GM12878 (cell line): Measurements from ENCODE around the gene SPTLC2. TPM values are rescaled to one million over a fixed set of nuclear protein-coding genes. Genes with fewer than 3 reads are reported as not detected.

Experiments
- ASH2L ChIP-seq: fragments of 300-600, 200-600 bp; sonication (generic); IDR thresholded peaks from 2 replicates; pipeline ENCODE4 v1.6.1; 2017; ENCODE audit warnings: low read depth, mild to moderate bottlenecking, borderline replicate concordance
- ATF7 ChIP-seq: fragments of 450-650 bp; IDR thresholded peaks from 2 replicates; pipeline ENCODE4 v1.6.1; 2016; ENCODE audit warnings: low read depth, mild to moderate bottlenecking
- CREM ChIP-seq: IDR thresholded peaks from 2 replicates; pipeline ENCODE4 v1.6.1; 2014; ENCODE audit warnings: antibody characterized with exemption, low read depth
- DPF2 ChIP-seq: fragments of 450-650 bp; IDR thresholded peaks from 2 replicates; pipeline ENCODE4 v1.6.1; 2017; ENCODE audit warnings: mild to moderate bottlenecking
- EED ChIP-seq: sonication (generic); IDR thresholded peaks from 2 replicates; pipeline ENCODE4 v1.6.1; 2016; ENCODE audit warnings: antibody characterized with exemption, low read depth
- EP300 ChIP-seq, 2 experiments: fragments of 150-350 bp in 1 of 2; IDR thresholded peaks; 2 replicates each; pipeline ENCODE4 v1.6.1; 2011 to 2012; ENCODE audit warnings: low read depth in 2 of 2, low read length in 2 of 2, borderline replicate concordance in 1 of 2, improper control_type of control experiment in 1 of 2, inconsistent platforms in 1 of 2; ENCODE audit not compliant: control insufficient read depth in 1 of 2
- EZH2 ChIP-seq: IDR thresholded peaks from 2 replicates; pipeline ENCODE4 v1.6.1; 2012; ENCODE audit warnings: low read depth, mild to moderate bottlenecking, control low read depth, inconsistent platforms, low read length, borderline replicate concordance; ENCODE audit not compliant: control insufficient read depth
- GABPA ChIP-seq: IDR thresholded peaks from 2 replicates; pipeline ENCODE4 v1.6.1; 2014; ENCODE audit warnings: antibody characterized with exemption, low read depth, mild to moderate bottlenecking, inconsistent platforms
- GATAD2B ChIP-seq: fragments of 450-650 bp; conservative IDR thresholded peaks from 2 replicates; pipeline ENCODE4 v1.6.1; 2017; ENCODE audit warnings: low read depth, mild to moderate bottlenecking, moderate library complexity
- HDGF ChIP-seq: fragments of 450-650 bp; IDR thresholded peaks from 2 replicates; pipeline ENCODE4 v1.6.1; 2016; ENCODE audit warnings: antibody characterized with exemption
- KDM1A ChIP-seq: fragments of 200-600 bp; sonication (generic); IDR thresholded peaks from 2 replicates; pipeline ENCODE4 v1.6.1; 2016; ENCODE audit warnings: borderline replicate concordance
- NR2C1 ChIP-seq: fragments of 450-650 bp; IDR thresholded peaks from 2 replicates; pipeline ENCODE4 v1.6.1; 2017; ENCODE audit warnings: antibody characterized with exemption, mild to moderate bottlenecking, moderate library complexity
- NR2C2 ChIP-seq: IDR thresholded peaks from 2 replicates; pipeline ENCODE4 v1.6.1; 2011; ENCODE audit warnings: borderline replicate concordance, low read depth; ENCODE audit not compliant: control insufficient read depth, insufficient read length
- NR2F1 ChIP-seq: fragments of 450-650 bp; conservative IDR thresholded peaks from 2 replicates; pipeline ENCODE4 v1.6.1; 2017; ENCODE audit warnings: mild to moderate bottlenecking
- NRF1 ChIP-seq: conservative IDR thresholded peaks from 2 replicates; pipeline ENCODE4 v1.6.1; 2011; ENCODE audit warnings: mild to moderate bottlenecking, low read depth, low read length, improper control_type of control experiment
- PAX5 ChIP-seq: IDR thresholded peaks from 2 replicates; pipeline ENCODE4 v1.6.1; 2011; ENCODE audit warnings: low read depth, low read length, borderline replicate concordance
- POLR2AphosphoS5 ChIP-seq: IDR thresholded peaks from 2 replicates; pipeline ENCODE4 v1.6.1; 2011; ENCODE audit warnings: mild to moderate bottlenecking, low read length, inconsistent platforms
- RELA ChIP-seq: fragments of 450-650 bp; IDR thresholded peaks from 2 replicates; pipeline ENCODE4 v1.8.0; 2014; ENCODE audit warnings: borderline replicate concordance; ENCODE audit not compliant: partially characterized antibody
- SIN3A ChIP-seq: IDR thresholded peaks from 2 replicates; pipeline ENCODE4 v1.6.1; 2012; ENCODE audit warnings: low read depth, low read length, improper control_type of control experiment
- SRF ChIP-seq, 2 experiments: IDR thresholded peaks; 2 replicates each; pipeline ENCODE4 v1.6.1; 2011; ENCODE audit warnings: low read depth in 2 of 2, low read length in 2 of 2, mild to moderate bottlenecking in 1 of 2, moderate library complexity in 1 of 2
- TAF1 ChIP-seq: IDR thresholded peaks from 2 replicates; pipeline ENCODE4 v1.6.1; 2011; ENCODE audit warnings: mild to moderate bottlenecking, low read depth, low read length, borderline replicate concordance
- TCF7 ChIP-seq: IDR thresholded peaks from 2 replicates; pipeline ENCODE4 v1.6.1; 2014; ENCODE audit warnings: antibody characterized with exemption, borderline replicate concordance
- YY1 ChIP-seq: IDR thresholded peaks from 2 replicates; pipeline ENCODE4 v1.6.1; 2011; ENCODE audit warnings: low read depth, mild to moderate bottlenecking, low read length
- ZBED1 ChIP-seq: IDR thresholded peaks from 2 replicates; pipeline ENCODE4 v1.6.1; 2016; ENCODE audit warnings: borderline replicate concordance
- ZSCAN29 ChIP-seq: fragments of 450-650 bp; IDR thresholded peaks from 2 replicates; pipeline ENCODE4 v1.6.1; 2017; ENCODE audit warnings: mild to moderate bottlenecking, moderate library complexity
- polyA plus RNA-seq, 11 experiments: library from polyadenylated mRNA; depleted of rRNA in 4 of 11; unstranded in 6 of 11; stranded (reverse) in 5 of 11; fragments of >200 nt; fragmentation: Nextera tagmentation in 4 of 11; fragmentation: Illumina TruSeq in 1 of 11; extraction: Ambion mirVana in 4 of 11; extraction: Trizol in 1 of 11; gene quantifications; 1 replicate in 1 of 11; 2 replicates in 10 of 11; pipeline versions ENCODE4 v1.2.1 to v1.2.3, GENCODE V29; 2011 to 2016; ENCODE audit warnings: inconsistent platforms in 2 of 11, missing spikeins in 2 of 11, low read depth in 1 of 11
- total RNA-seq, 4 experiments: library from RNA; depleted of rRNA in 3 of 4; stranded (reverse); fragments of >200 nt in 3 of 4; fragmentation: Illumina TruSeq in 1 of 4; extraction: Trizol in 1 of 4; gene quantifications; 2 replicates each; pipeline versions ENCODE4 v1.2.1 to v1.2.3, GENCODE V29; 2013 to 2021
- TF ChIP-seq, protein P1 (sequence below): fragments of 450-650 bp; IDR thresholded peaks from 2 replicates; pipeline ENCODE4 v1.6.1; 2014; ENCODE audit warnings: mild to moderate bottlenecking
- TF ChIP-seq, protein P2 (sequence below): fragments of 450-650 bp; IDR thresholded peaks from 2 replicates; pipeline ENCODE4 v1.6.1; 2016; ENCODE audit warnings: mild to moderate bottlenecking
- TF ChIP-seq, protein P3 (sequence below): fragments of 450-650 bp; IDR thresholded peaks from 2 replicates; pipeline ENCODE4 v1.6.1; 2016; ENCODE audit warnings: mild to moderate bottlenecking

SPTLC2 gene
- total and polyA plus RNA-seq, 10 of the 15 experiments (the other 5 are each of a cell fraction or from before 2014, with no cell fraction given): 6.9 to 35.1 (median 19.7) TPM

DNA sequence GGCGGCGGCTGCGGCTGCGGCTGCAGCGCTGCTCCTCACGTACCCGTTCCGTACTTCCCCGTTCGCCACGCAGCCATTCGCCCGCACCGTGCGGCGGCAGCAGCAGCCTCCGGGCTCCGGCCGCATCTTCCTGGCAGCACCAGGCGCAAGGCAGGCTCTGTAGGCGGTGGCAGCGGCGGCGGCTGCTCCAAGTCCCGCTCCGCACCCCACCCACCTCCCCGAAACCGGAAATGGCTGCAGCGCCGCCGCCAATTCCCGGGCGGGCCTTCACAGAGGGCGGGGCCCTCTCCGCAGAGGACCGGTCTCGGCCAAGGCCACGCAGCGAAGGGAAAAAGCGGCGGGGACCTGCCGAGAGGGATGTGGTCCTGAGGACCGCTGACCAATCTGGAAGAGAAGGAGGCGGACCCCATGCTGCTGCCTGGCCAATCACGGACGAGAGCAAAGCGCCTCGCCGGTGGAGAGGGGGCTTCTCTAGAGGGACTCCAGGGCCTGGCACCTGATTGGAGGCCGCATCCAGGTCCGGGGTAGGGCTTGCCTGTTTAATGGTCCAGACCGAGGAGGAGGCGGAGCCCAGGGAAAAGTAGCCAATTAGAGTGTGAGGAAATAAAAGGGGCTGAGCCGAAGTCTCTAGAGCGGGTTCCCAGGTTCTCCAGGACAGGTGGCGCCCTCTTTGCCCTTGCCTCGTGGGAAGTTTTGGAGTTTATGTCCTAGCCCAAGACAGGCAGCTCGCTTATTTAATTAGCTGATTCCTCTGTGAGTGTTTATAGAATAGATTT, at the start of gene SPTLC2 (continued):
- TF ChIP-seq SRF (IDR thresholded peaks at IDR 0.05; ENCODE audit: low read depth in 2 of 2, low read length in 2 of 2) (0 out of 4 replicates have a peak, but pooled peaks of 1 of the 2 experiments have one; percentile 42), POLR2AphosphoS5 (no peak), NRF1 (no peak), HDGF (peak; percentile 96), DPF2 (peak; percentile 86), EED (peak; percentile 52), ZSCAN29 (no peak), YY1 (no peak), GABPA (peak; percentile 68), TCF7 (no peak), GATAD2B (peak; percentile 94), NR2C2 (no peak), ASH2L (peak; percentile 92; the same call in 1 of the 2 replicates), SIN3A (no peak), EP300 (IDR thresholded peaks at IDR 0.05; ENCODE audit: borderline replicate concordance in 1 of 2, control insufficient read depth in 1 of 2, low read depth in 2 of 2, low read length in 2 of 2) (no peak), PAX5 (no peak), TAF1 (0 out of 2 replicates have a peak, but pooled peaks have one; percentile 42), ATF7 (no peak), CREM (peak; percentile 43; the same call in 1 of the 2 replicates), NR2C1 (0 out of 2 replicates have a peak, but pooled peaks have one; percentile 6), NR2F1 (no peak), RELA (peak; percentile 33), ZBED1 (no peak), EZH2 (no peak), KDM1A (no peak)
- TF ChIP-seq, protein P1, sequence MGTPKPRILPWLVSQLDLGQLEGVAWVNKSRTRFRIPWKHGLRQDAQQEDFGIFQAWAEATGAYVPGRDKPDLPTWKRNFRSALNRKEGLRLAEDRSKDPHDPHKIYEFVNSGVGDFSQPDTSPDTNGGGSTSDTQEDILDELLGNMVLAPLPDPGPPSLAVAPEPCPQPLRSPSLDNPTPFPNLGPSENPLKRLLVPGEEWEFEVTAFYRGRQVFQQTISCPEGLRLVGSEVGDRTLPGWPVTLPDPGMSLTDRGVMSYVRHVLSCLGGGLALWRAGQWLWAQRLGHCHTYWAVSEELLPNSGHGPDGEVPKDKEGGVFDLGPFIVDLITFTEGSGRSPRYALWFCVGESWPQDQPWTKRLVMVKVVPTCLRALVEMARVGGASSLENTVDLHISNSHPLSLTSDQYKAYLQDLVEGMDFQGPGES: peak; percentile 96
- TF ChIP-seq, protein P2, sequence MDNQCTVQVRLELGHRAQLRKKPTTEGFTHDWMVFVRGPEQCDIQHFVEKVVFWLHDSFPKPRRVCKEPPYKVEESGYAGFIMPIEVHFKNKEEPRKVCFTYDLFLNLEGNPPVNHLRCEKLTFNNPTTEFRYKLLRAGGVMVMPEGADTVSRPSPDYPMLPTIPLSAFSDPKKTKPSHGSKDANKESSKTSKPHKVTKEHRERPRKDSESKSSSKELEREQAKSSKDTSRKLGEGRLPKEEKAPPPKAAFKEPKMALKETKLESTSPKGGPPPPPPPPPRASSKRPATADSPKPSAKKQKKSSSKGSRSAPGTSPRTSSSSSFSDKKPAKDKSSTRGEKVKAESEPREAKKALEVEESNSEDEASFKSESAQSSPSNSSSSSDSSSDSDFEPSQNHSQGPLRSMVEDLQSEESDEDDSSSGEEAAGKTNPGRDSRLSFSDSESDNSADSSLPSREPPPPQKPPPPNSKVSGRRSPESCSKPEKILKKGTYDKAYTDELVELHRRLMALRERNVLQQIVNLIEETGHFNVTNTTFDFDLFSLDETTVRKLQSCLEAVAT: 0 out of 2 replicates have a peak, but pooled peaks have one; percentile 33
- TF ChIP-seq, protein P3, sequence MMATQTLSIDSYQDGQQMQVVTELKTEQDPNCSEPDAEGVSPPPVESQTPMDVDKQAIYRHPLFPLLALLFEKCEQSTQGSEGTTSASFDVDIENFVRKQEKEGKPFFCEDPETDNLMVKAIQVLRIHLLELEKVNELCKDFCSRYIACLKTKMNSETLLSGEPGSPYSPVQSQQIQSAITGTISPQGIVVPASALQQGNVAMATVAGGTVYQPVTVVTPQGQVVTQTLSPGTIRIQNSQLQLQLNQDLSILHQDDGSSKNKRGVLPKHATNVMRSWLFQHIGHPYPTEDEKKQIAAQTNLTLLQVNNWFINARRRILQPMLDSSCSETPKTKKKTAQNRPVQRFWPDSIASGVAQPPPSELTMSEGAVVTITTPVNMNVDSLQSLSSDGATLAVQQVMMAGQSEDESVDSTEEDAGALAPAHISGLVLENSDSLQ: peak; percentile 60
